Loucy (cell line): ENCODE results near the gene ZDHHC14.

Experiments
- CTCF ChIP-seq: fragments of 200-600 bp; sonication (generic); conservative IDR thresholded peaks from 2 replicates; pipeline ENCODE4 v1.5.1; 2014; ENCODE audit warnings: mild to moderate bottlenecking, antibody characterized with exemption, low read length
- EZH2phosphoT487 ChIP-seq: fragments of 200-600 bp; IDR thresholded peaks from 2 replicates; pipeline ENCODE4 v1.6.1; 2018; ENCODE audit warnings: antibody characterized with exemption, mild to moderate bottlenecking, moderate library complexity, borderline replicate concordance

- TF ChIP-seq EZH2phosphoT487 (no peak), CTCF (no peak)
These were observed 7.9 kb downstream of the ZDHHC14 start for GRCh38 chr6:157388924-157389323.
